Hematopoietic multipotent progenitor cell (in vitro differentiated cells): ENCODE measurements around the gene NSUN7. TPM values are rescaled to one million over a fixed set of nuclear protein-coding genes. Genes with fewer than 3 reads are reported as not detected.
A peak's percentile ranks its signal among the peaks of the same experiment; 100 is the strongest.

ENCODE experiments used
- DNase-seq, 3 donors: peaks; one replicate each; pipeline ENCODE4 v3.0.0-alpha.2; 2011 to 2015; ENCODE audit warnings: low read depth in 2 of 3, low spot score in 2 of 3
- small RNA-seq: library from RNA; depleted of rRNA; stranded (forward); fragments of <200 nt; gene quantifications from one replicate; pipeline ENCODE3, GENCODE V24; 2012
- total RNA-seq: library from RNA; depleted of rRNA; stranded (reverse); fragments of >200 nt; gene quantifications from one replicate; pipeline ENCODE4 v1.2.3, GENCODE V29; 2012

The NSUN7 gene
- total RNA-seq, 1 donor, result 3.2 TPM

DNA sequence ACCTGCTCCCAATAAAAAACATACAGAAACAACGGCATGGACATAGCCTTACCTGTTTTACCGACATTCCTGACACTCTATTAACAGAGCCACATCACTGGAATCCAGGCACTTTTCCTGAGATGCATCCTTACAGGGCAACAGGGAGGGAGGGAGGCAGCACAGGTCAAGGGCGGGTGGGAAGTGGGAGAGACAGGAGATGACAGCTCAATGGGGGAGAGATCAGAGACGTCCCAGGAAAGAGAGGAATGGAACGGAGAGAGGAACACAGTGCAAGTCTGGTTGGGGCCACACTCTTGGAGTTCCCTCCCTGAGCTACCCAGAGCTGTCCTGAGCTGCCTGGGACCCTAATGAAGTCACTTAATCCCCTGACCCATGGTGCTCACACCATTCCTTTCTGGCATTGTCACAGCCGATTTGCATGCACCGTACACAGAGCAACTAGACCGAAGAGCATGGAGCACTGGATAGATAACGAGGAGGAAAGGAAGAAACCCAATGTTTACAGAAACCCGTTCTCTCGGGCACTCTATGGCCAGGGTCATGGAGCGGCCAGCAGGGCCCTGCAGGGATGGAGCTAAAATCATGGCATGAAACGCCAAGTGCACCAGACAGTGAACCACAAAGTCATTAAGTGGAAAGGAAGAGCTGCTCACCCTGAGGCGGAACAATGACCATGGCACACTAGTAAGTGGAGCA, 93.1 kb downstream of the NSUN7 start:
- no peak for DNase-seq

- peak in 1 of 3 donors; percentile 21 for DNase-seq
These were observed 93.9 kb downstream of the NSUN7 start for GRCh38 chr4:40843696-40844095.

GRCh38 chr4:40844261-40844660, 94.5 kb downstream of the NSUN7 start:
- DNase-seq, result no peak

- DNase-seq, result no peak
These were observed 95.5 kb downstream of the NSUN7 start for GRCh38 chr4:40845154-40845835.

DNA sequence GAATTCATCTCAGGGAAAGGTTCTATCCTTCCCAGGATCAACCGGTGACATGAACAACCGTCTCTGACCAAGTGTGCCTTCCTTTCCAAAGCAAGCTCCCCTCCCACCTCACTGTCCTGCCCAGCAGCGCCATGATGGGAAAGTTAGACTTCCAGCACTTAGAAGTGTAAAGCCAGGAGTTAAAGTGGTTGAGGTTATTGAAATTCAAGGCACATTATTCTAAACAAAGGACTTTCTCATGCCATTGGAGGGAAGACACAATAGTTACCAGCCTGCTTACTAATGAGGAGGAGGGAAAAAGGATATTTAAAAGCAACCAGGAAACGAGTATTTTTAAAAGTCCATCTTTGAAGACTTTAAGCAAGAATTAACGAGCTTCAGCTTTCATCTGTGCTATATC, 96.8 kb downstream of the NSUN7 start:
- no peak for DNase-seq

DNA sequence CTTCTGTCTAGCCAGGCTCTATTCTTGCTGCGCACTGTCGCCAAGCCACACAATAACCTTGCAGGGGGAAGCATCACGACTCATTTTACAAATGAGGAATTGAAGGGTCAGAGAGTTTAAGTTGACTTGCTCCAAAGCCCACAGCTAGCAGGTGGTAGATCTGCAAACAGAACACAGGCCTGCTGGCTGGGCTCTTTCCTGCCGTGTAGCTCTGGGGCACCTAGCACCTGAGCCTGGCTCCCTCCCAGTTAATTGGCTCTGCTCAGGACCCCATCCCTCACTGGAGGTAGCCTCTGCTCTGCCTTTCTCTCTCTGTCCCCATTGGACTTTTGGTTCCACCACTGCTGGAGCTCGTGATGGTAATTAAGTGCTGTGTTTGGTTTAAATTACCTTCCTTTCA, 98.5 kb downstream of the NSUN7 start:
- DNase-seq, result no peak

- DNase-seq, result no peak
These were observed 99.2 kb downstream of the NSUN7 start for GRCh38 chr4:40848940-40849339.

- DNase-seq, result no peak
These were observed 100.7 kb downstream of the NSUN7 start for GRCh38 chr4:40850496-40850895.

DNA sequence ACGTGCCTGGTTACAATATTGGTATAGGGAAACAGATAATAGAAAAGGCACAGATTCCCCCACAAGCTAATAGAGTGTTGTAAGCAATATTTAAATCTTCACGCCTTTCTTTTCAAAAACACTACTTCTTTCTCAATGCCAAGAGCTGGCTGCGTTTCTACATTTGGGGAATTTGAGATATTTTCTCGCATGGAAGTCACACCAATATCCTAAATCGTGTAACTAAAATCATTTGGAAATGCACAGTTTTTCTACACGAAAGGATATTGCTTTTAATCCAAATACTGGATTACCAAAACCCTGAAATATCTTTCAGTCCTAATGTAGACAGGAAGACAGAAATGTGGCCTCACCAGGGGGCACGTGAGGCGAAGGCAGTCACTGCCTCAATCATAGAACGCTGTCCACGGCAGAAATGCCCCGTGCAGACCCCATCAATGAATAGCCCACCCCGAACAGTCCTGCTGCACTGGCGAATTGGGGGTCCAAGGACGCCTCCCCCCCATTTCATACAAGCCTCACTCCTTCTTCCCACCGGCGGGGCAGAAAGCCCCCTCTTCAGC, 106.6 kb downstream of the NSUN7 start:
- no peak for DNase-seq

GRCh38 chr4:40856840-40857362, 107.1 kb downstream of the NSUN7 start:
- peak in 2 of 3 donors; percentile 48 to 53 for DNase-seq

DNA sequence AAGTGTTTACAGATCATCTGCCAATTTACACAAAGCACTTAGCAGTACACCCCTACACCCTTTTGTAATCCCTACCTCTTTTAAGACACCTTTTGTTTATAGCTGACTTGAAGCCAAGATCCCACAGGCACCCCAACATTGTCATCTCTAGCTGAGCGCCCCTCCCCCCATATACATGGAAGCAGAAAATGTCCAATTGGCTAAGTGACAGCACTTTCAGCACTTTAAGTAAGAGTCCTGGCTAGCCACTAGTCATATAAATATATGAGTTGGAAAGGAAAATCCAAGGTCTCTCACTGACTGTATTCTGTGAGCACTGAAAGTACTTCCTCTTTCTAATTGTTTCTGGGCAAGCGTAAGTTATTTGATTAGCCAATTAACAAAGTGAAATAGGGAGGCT, 108.2 kb downstream of the NSUN7 start:
- DNase-seq, result peak in 1 of 3 donors; percentile 49

- DNase-seq, result no peak
These were observed 109.2 kb downstream of the NSUN7 start for GRCh38 chr4:40858962-40859361.

Small RNA genes within 50 kb of the gene (small RNA-seq; reads per million reads assigned to genes)
- gene RF00019, result not detected

Other genes with a start within 250 kb of the NSUN7 start
- gene RBM47, start 120.1 kb upstream of the NSUN7 start, total RNA-seq, result 6.2 TPM